ENCODE measurements around the gene AUP1. TPM values are rescaled to one million over a fixed set of nuclear protein-coding genes. Genes with fewer than 3 reads are reported as not detected.

AUP1 gene
- total RNA-seq, 5 donors from 2014 or later (not counting 1 experiment from before 2014, with no cell fraction given), result 144 to 167 (median 149) TPM

- peak overlapping the region; percentile 76 to 82 (median 81) for H3K4me3 Mint-ChIP-seq
- Histone ChIP-seq H3K9me3 (no peaks in the 10 kb centered on the region), H3K27ac (ENCODE audit: low read length) (no peak overlapping the region), H3K4me1 (ENCODE audit: control insufficient read depth in 1 of 2, extremely low read depth in 1 of 2, insufficient read depth in 2 of 2, low read length in 2 of 2) (peaks cover 6 to 48% of the 10 kb centered on the region in 2 experiments), H3K36me3 (ENCODE audit: control insufficient read depth in 2 of 2, extremely low read depth in 1 of 2, insufficient read depth in 1 of 2, low read length in 1 of 2) (peaks cover 0 to 4% of the 10 kb centered on the region in 2 donors), H3K27me3 (replicated peaks in 1 of 2; ENCODE audit: control insufficient read depth in 2 of 2, extremely low read depth in 1 of 2, insufficient read depth in 2 of 2, low read length in 1 of 2) (peaks cover 17 to 64% of the 10 kb centered on the region in 2 experiments), H3K4me3 (ENCODE audit: control insufficient read depth in 1 of 2, extremely low read depth in 1 of 2, low read length in 1 of 2) (peak overlapping the region; percentile 48 to 61)
- H3K9me3 Mint-ChIP-seq, result no peaks in the 10 kb centered on the region
- H3K27me3 Mint-ChIP-seq, result peaks cover 39 to 56% of the 10 kb centered on the region in 2 donors
- CTCF ChIA-PET, result interaction anchor here in 1 of 2 donors (0.6 kb wide), 1 partner anchor 519 kb away, joined by 3 read pairs; no protein-coding TSS in a partner anchor
- POLR2A ChIA-PET, result interaction anchor here in 1 of 2 donors (0.6 kb wide), 1 partner anchor 25 kb away, joined by 3 read pairs; no protein-coding TSS in a partner anchor
- ATAC-seq (replicated peaks in 1 of 4), result peak; percentile 23 to 41 (median 30)
- H3K27ac Mint-ChIP-seq, result peak overlapping the region in 1 of 2 donors; percentile 52
- peaks cover 7% of the 10 kb centered on the region for H3K36me3 Mint-ChIP-seq
- 2% methylated on average over 39 of the region's 41 CpGs for WGBS (ENCODE audit: insufficient coverage)
- peaks cover 25 to 44% (median 40%) of the 10 kb centered on the region in 3 donors for H3K4me1 Mint-ChIP-seq
- DNase-seq, result peak in 2 of 35 experiments; percentile 15 to 27
Measured at GRCh38 chr2:74498500-74499266, 30.8 kb downstream of the AUP1 start.

GRCh38 chr2:74497777-74498499 is 31.6 kb downstream of the AUP1 start:
- Mint-ChIP-seq H3K27me3 (peaks cover 39 to 49% of the 10 kb centered on the region in 2 donors), H3K27ac (peak overlapping the region in 1 of 2 donors; percentile 52), H3K36me3 (peaks cover 12% of the 10 kb centered on the region), H3K9me3 (no peaks in the 10 kb centered on the region), H3K4me1 (peaks cover 25 to 38% (median 32%) of the 10 kb centered on the region in 3 donors), H3K4me3 (peak overlapping the region; percentile 76 to 82 (median 81))
- CTCF ChIA-PET, result interaction anchor here in 1 of 2 donors (0.6 kb wide), 1 partner anchor 518 kb away, joined by 3 read pairs; no protein-coding TSS in a partner anchor
- peaks cover 16 to 56% of the 10 kb centered on the region in 2 experiments for H3K27me3 ChIP-seq (replicated peaks in 1 of 2; ENCODE audit: control insufficient read depth in 2 of 2, extremely low read depth in 1 of 2, insufficient read depth in 2 of 2, low read length in 1 of 2)
- peaks cover 6 to 40% of the 10 kb centered on the region in 2 experiments for H3K4me1 ChIP-seq (ENCODE audit: control insufficient read depth in 1 of 2, extremely low read depth in 1 of 2, insufficient read depth in 2 of 2, low read length in 2 of 2)
- peak in 3 of 4 experiments; percentile 38 to 62 (median 43) for ATAC-seq (replicated peaks in 1 of 4)
- no peaks in the 10 kb centered on the region for H3K9me3 ChIP-seq
- H3K36me3 ChIP-seq (ENCODE audit: control insufficient read depth in 2 of 2, extremely low read depth in 1 of 2, insufficient read depth in 1 of 2, low read length in 1 of 2), result peaks cover 2 to 12% of the 10 kb centered on the region in 2 donors
- H3K4me3 ChIP-seq (ENCODE audit: control insufficient read depth in 1 of 2, extremely low read depth in 1 of 2, low read length in 1 of 2), result peak overlapping the region; percentile 48 to 64
- POLR2A ChIA-PET, result no interaction called here
- 7% methylated on average over 59 of the region's 61 CpGs for WGBS (ENCODE audit: insufficient coverage)
- peak in 1 of 35 experiments; percentile 54 for DNase-seq
- H3K27ac ChIP-seq (ENCODE audit: low read length), result no peak overlapping the region

- no peak for DNase-seq
- Mint-ChIP-seq H3K36me3 (peaks cover 19% of the 10 kb centered on the region), H3K27ac (peak overlapping the region in 1 of 2 donors; percentile 11), H3K4me3 (peak overlapping the region; percentile 76 to 82 (median 81)), H3K4me1 (peaks cover 25 to 31% (median 27%) of the 10 kb centered on the region in 3 donors), H3K27me3 (peaks cover 33 to 43% of the 10 kb centered on the region in 2 donors), H3K9me3 (no peaks in the 10 kb centered on the region)
- Histone ChIP-seq H3K36me3 (ENCODE audit: control insufficient read depth in 2 of 2, extremely low read depth in 1 of 2, insufficient read depth in 1 of 2, low read length in 1 of 2) (peaks cover 9 to 19% of the 10 kb centered on the region in 2 donors), H3K4me1 (ENCODE audit: control insufficient read depth in 1 of 2, extremely low read depth in 1 of 2, insufficient read depth in 2 of 2, low read length in 2 of 2) (peaks cover 6 to 33% of the 10 kb centered on the region in 2 experiments), H3K27ac (ENCODE audit: low read length) (no peak overlapping the region), H3K4me3 (ENCODE audit: control insufficient read depth in 1 of 2, extremely low read depth in 1 of 2, low read length in 1 of 2) (peak overlapping the region; percentile 48 to 64), H3K27me3 (replicated peaks in 1 of 2; ENCODE audit: control insufficient read depth in 2 of 2, extremely low read depth in 1 of 2, insufficient read depth in 2 of 2, low read length in 1 of 2) (peaks cover 14 to 49% of the 10 kb centered on the region in 2 experiments), H3K9me3 (no peaks in the 10 kb centered on the region)
- WGBS (ENCODE audit: insufficient coverage), result 84% methylated on average over 13 of the region's 19 CpGs
- ChIA-PET CTCF (no interaction called here), POLR2A (no interaction called here)
- no peak for ATAC-seq (replicated peaks in 1 of 4)
Measured at GRCh38 chr2:74496997-74497776, 32.3 kb downstream of the AUP1 start.

- Mint-ChIP-seq H3K36me3 (peaks cover 32% of the 10 kb centered on the region), H3K4me3 (no peak overlapping the region), H3K27me3 (peaks cover 19 to 26% of the 10 kb centered on the region in 2 donors), H3K27ac (no peak overlapping the region), H3K4me1 (peaks cover 19 to 25% (median 24%) of the 10 kb centered on the region in 3 donors), H3K9me3 (no peaks in the 10 kb centered on the region)
- no peak for DNase-seq
- H3K4me3 ChIP-seq (ENCODE audit: control insufficient read depth in 1 of 2, extremely low read depth in 1 of 2, low read length in 1 of 2), result no peak overlapping the region
- H3K36me3 ChIP-seq (ENCODE audit: control insufficient read depth in 2 of 2, extremely low read depth in 1 of 2, insufficient read depth in 1 of 2, low read length in 1 of 2), result peaks cover 22 to 37% of the 10 kb centered on the region in 2 donors
- no peak for ATAC-seq (replicated peaks in 1 of 4)
- ChIA-PET POLR2A (no interaction called here), CTCF (no interaction called here)
- WGBS (ENCODE audit: insufficient coverage), result no CpG with 5 or more reads among the region's 1 CpG
- H3K4me1 ChIP-seq (ENCODE audit: control insufficient read depth in 1 of 2, extremely low read depth in 1 of 2, insufficient read depth in 2 of 2, low read length in 2 of 2), result peaks cover 6 to 29% of the 10 kb centered on the region in 2 experiments
- H3K27ac ChIP-seq (ENCODE audit: low read length), result no peak overlapping the region
- H3K9me3 ChIP-seq, result no peaks in the 10 kb centered on the region
- H3K27me3 ChIP-seq (replicated peaks in 1 of 2; ENCODE audit: control insufficient read depth in 2 of 2, extremely low read depth in 1 of 2, insufficient read depth in 2 of 2, low read length in 1 of 2), result peaks cover 5 to 31% of the 10 kb centered on the region in 2 experiments
Measured at GRCh38 chr2:74495440-74495839, 34.1 kb downstream of the AUP1 start.

- H3K4me3 ChIP-seq (ENCODE audit: control insufficient read depth in 1 of 2, extremely low read depth in 1 of 2, low read length in 1 of 2), result no peak overlapping the region
- H3K27me3 Mint-ChIP-seq, result peaks cover 6 to 10% of the 10 kb centered on the region in 2 donors
- peaks cover 44% of the 10 kb centered on the region for H3K36me3 Mint-ChIP-seq
- POLR2A ChIA-PET, result no interaction called here
- H3K27ac ChIP-seq (ENCODE audit: low read length), result no peak overlapping the region
- no peak overlapping the region for H3K27ac Mint-ChIP-seq
- H3K9me3 Mint-ChIP-seq, result no peaks in the 10 kb centered on the region
- WGBS (ENCODE audit: insufficient coverage), result 82% methylated on average over 3 of the region's 3 CpGs
- CTCF ChIA-PET, result no interaction called here
- peaks cover 3 to 13% of the 10 kb centered on the region in 2 experiments for H3K4me1 ChIP-seq (ENCODE audit: control insufficient read depth in 1 of 2, extremely low read depth in 1 of 2, insufficient read depth in 2 of 2, low read length in 2 of 2)
- H3K9me3 ChIP-seq, result no peaks in the 10 kb centered on the region
- ATAC-seq (replicated peaks in 1 of 4), result no peak
- DNase-seq, result no peak
- H3K4me1 Mint-ChIP-seq, result peaks cover 11 to 12% (median 12%) of the 10 kb centered on the region in 3 donors
- H3K27me3 ChIP-seq (replicated peaks in 1 of 2; ENCODE audit: control insufficient read depth in 2 of 2, extremely low read depth in 1 of 2, insufficient read depth in 2 of 2, low read length in 1 of 2), result peaks cover 2 to 12% of the 10 kb centered on the region in 2 experiments
- H3K36me3 ChIP-seq (ENCODE audit: control insufficient read depth in 2 of 2, extremely low read depth in 1 of 2, insufficient read depth in 1 of 2, low read length in 1 of 2), result peaks cover 26 to 53% of the 10 kb centered on the region in 2 donors
- H3K4me3 Mint-ChIP-seq, result no peak overlapping the region
Measured at GRCh38 chr2:74493546-74493945, 36.0 kb downstream of the AUP1 start.
